GM21717 (cell line): Measurements from ENCODE around the gene KIRREL1.
"Not testable (repeated sequence)": the region's sequence is repeated elsewhere in the genome, so short reads cannot be mapped to it uniquely, and the experiment has no call there.

Source experiments
- ATAC-seq: cut with Tn5 transposase; IDR thresholded peaks from one replicate; pipeline ENCODE4 v1.9.1; 2021; ENCODE audit warnings: mild to moderate bottlenecking, moderate library complexity; ENCODE audit not compliant: unreplicated experiment

KIRREL1 gene

GRCh38 chr1:158126425-158126824 lies 133.0 kb downstream of the KIRREL1 start:
- no peak for ATAC-seq

GRCh38 chr1:158128531-158128930 lies 135.1 kb downstream of the KIRREL1 start:
- not testable (repeated sequence) for ATAC-seq

- ATAC-seq: no peak
Observed at GRCh38 chr1:158131217-158131616, 137.8 kb downstream of the KIRREL1 start.

- no peak for ATAC-seq
Observed at GRCh38 chr1:158140764-158141192, 147.3 kb downstream of the KIRREL1 start.

GRCh38 chr1:158145173-158145719 lies 151.8 kb downstream of the KIRREL1 start:
- no peak for ATAC-seq

- ATAC-seq: no peak
Observed at GRCh38 chr1:158146165-158146564, 152.7 kb downstream of the KIRREL1 start.

- ATAC-seq: no peak
Observed at GRCh38 chr1:158146739-158147138, 153.3 kb downstream of the KIRREL1 start.

GRCh38 chr1:158147401-158147800 lies 154.0 kb downstream of the KIRREL1 start:
- ATAC-seq: no peak

GRCh38 chr1:158147869-158148268 lies 154.4 kb downstream of the KIRREL1 start:
- no peak for ATAC-seq

GRCh38 chr1:158148468-158148867 lies 155.0 kb downstream of the KIRREL1 start:
- no peak for ATAC-seq

GRCh38 chr1:158149175-158149574 lies 155.7 kb downstream of the KIRREL1 start:
- ATAC-seq: no peak
